ENCODE results near the gene UGT1A9. TPM values are rescaled to one million over a fixed set of nuclear protein-coding genes. Genes with fewer than 3 reads are reported as not detected.

Gene UGT1A9
- total and polyA plus RNA-seq, 2 of the 13 experiments (the other 11 are each of a cell fraction or from before 2014, with no cell fraction given) = 0.07 TPM; not detected in 1

- TF ChIP-seq HNF1A (IDR thresholded peaks at IDR 0.05; ENCODE audit: low read depth) (peak; percentile 98), HNF1A (CRISPR knock-in tag; IDR thresholded peaks at IDR 0.05; ENCODE audit: borderline replicate concordance) (peak; percentile 98), ZNF24 (IDR thresholded peaks at IDR 0.05) (peak; percentile 43; the same call in 1 of the 2 replicates), ZNF790 (CRISPR knock-in tag; IDR thresholded peaks at IDR 0.05; ENCODE audit: borderline replicate concordance) (no peak), PRPF4 (IDR thresholded peaks at IDR 0.05; ENCODE audit: low read depth, low read length, poor library complexity, severe bottlenecking) (no peak), ZNF781 (CRISPR knock-in tag; IDR thresholded peaks at IDR 0.05; ENCODE audit: borderline replicate concordance, not compliant biosample characterization) (peak; percentile 44), ZBTB3 (CRISPR knock-in tag; IDR thresholded peaks at IDR 0.05; ENCODE audit: borderline replicate concordance, low read depth) (no peak), ZNF484 (CRISPR knock-in tag; IDR thresholded peaks at IDR 0.05; ENCODE audit: borderline replicate concordance, low read depth) (no peak), ZNF614 (CRISPR knock-in tag; IDR thresholded peaks at IDR 0.05; ENCODE audit: borderline replicate concordance) (peak; percentile 89), MNT (IDR thresholded peaks at IDR 0.05) (no peak), ZNF780A (CRISPR knock-in tag; IDR thresholded peaks at IDR 0.05) (no peak), ZNF251 (CRISPR knock-in tag; IDR thresholded peaks at IDR 0.05) (no peak), BRF2 (CRISPR knock-in tag; IDR thresholded peaks at IDR 0.05) (peak; percentile 92; the same call in 1 of the 2 replicates), PAX8 (CRISPR knock-in tag; IDR thresholded peaks at IDR 0.05; ENCODE audit: borderline replicate concordance) (no peak), ZBTB1 (CRISPR knock-in tag; IDR thresholded peaks at IDR 0.05; ENCODE audit: borderline replicate concordance) (no peak), ZNF138 (CRISPR knock-in tag; IDR thresholded peaks at IDR 0.05; ENCODE audit: low read depth) (no peak), LBX2 (CRISPR knock-in tag; IDR thresholded peaks at IDR 0.05; ENCODE audit: borderline replicate concordance) (no peak), MXD4 (CRISPR knock-in tag; IDR thresholded peaks at IDR 0.05) (0 out of 2 replicates have a peak, but pooled peaks have one; percentile 55), ATAD3A (CRISPR knock-in tag; IDR thresholded peaks at IDR 0.05) (no peak), TBP (CRISPR knock-in tag; IDR thresholded peaks at IDR 0.05) (no peak), CCAR2 (optimal IDR thresholded peaks at IDR 0.05; ENCODE audit: low read depth, low read length) (peak; percentile 54), ZNF3 (CRISPR knock-in tag; IDR thresholded peaks at IDR 0.05) (no peak), HOXA3 (CRISPR knock-in tag; IDR thresholded peaks at IDR 0.05) (peak; percentile 52; the same call in 1 of the 2 replicates), SP2 (CRISPR knock-in tag; IDR thresholded peaks at IDR 0.05) (no peak)
These were observed 84.9 kb downstream of the UGT1A9 start (continued) for GRCh38 chr2:233756429-233757081.
